ENCODE data around the gene ZNF385C. TPM values are rescaled to one million over a fixed set of nuclear protein-coding genes. Genes with fewer than 3 reads are reported as not detected.
"Not testable (repeated sequence)": the region's sequence is repeated elsewhere in the genome, so short reads cannot be mapped to it uniquely, and the experiment has no call there.

The ZNF385C gene
- total RNA-seq, 1 experiment from 2014 or later, result 3.7 TPM

GRCh38 chr17:42146911-42147607 lies 48.8 kb upstream of the ZNF385C start (continued):
- no peak for TF ChIP-seq CTCF (IDR thresholded peaks at IDR 0.05)
- TF ChIP-seq, protein P1, sequence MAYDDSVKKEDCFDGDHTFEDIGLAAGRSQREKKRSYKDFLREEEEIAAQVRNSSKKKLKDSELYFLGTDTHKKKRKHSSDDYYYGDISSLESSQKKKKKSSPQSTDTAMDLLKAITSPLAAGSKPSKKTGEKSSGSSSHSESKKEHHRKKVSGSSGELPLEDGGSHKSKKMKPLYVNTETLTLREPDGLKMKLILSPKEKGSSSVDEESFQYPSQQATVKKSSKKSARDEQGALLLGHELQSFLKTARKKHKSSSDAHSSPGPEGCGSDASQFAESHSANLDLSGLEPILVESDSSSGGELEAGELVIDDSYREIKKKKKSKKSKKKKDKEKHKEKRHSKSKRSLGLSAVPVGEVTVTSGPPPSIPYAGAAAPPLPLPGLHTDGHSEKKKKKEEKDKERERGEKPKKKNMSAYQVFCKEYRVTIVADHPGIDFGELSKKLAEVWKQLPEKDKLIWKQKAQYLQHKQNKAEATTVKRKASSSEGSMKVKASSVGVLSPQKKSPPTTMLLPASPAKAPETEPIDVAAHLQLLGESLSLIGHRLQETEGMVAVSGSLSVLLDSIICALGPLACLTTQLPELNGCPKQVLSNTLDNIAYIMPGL (CRISPR knock-in tag; IDR thresholded peaks at IDR 0.05), result no peak

- ATAC-seq; H3K27me3 Mint-ChIP-seq (ENCODE audit: low read depth); DNase-seq (ENCODE audit: low spot score); H3K4me3 Mint-ChIP-seq; H3K9me3 Mint-ChIP-seq; H3K4me1 Mint-ChIP-seq; POLR2A ChIA-PET: not testable (repeated sequence)
- Mint-ChIP-seq H3K36me3 (peaks cover 16% of the 10 kb centered on the region), H3K27ac (peak overlapping the region; percentile 52; the same call in 1 of the 2 replicates)
- 0 out of 2 replicates have a peak, but pooled peaks have one; percentile 14 for TF ChIP-seq GABPB1 (CRISPR knock-in tag; IDR thresholded peaks at IDR 0.05)
- CTCF ChIA-PET, result interaction anchor here (1.0 to 1.6 kb wide), 4 partner anchors 20 to 79 kb away, joined by 3 to 5 read pairs (median 4); no protein-coding TSS in a partner anchor
Observed at GRCh38 chr17:42143138-42143537, 44.9 kb upstream of the ZNF385C start.

GRCh38 chr17:42142371-42142896 lies 44.2 kb upstream of the ZNF385C start:
- POLR2A ChIA-PET, result interaction anchor here (0.5 kb wide), 1 partner anchor 954 kb away, joined by 4 read pairs; no protein-coding TSS in a partner anchor

DNA sequence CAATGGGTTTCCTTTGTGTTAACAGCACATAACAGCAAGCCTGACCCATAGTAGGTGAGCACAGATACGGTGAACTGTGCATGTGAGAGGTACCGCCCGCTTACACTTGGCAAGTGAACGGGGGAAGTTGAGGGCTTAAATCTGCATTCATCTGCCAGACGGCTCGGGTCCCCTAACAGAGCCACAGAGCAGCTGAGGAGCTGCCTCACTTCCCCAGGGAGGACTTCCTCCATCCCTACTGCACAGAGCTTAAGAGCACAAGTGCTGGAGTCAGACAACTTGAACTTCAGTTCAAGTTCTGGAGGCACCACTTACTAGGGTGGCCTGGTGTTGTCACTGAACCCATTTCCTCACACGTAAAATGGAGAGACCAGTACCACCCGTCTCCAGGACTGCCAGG lies 43.1 kb upstream of the ZNF385C start:
- no peak for ATAC-seq

More at GRCh38 chr17:42142371-42142896, 44.2 kb upstream of the ZNF385C start:
- no peak for ATAC-seq
- Mint-ChIP-seq H3K27me3 (ENCODE audit: low read depth) (no peaks in the 10 kb centered on the region), H3K9me3 (no peaks in the 10 kb centered on the region), H3K36me3 (peaks cover 16% of the 10 kb centered on the region), H3K27ac (peak overlapping the region; percentile 52), H3K4me3 (no peak overlapping the region), H3K4me1 (peaks cover 6% of the 10 kb centered on the region; the same call in 1 of the 2 replicates)
- CTCF ChIA-PET, result interaction anchor here (1.0 to 1.6 kb wide), 4 partner anchors 21 to 80 kb away, joined by 3 to 5 read pairs (median 4); no protein-coding TSS in a partner anchor
- TF ChIP-seq, protein P1 (CRISPR knock-in tag; IDR thresholded peaks at IDR 0.05), result no peak
- no peak for TF ChIP-seq NFATC4 (CRISPR knock-in tag; IDR thresholded peaks at IDR 0.05)
- TF ChIP-seq JUN (CRISPR knock-in tag; IDR thresholded peaks at IDR 0.05), result no peak
- no peak for TF ChIP-seq IRF2 (CRISPR knock-in tag; IDR thresholded peaks at IDR 0.05; ENCODE audit: borderline replicate concordance, low read depth)
- TF ChIP-seq SP1 (CRISPR knock-in tag; conservative IDR thresholded peaks at IDR 0.05), result no peak
- TF ChIP-seq, protein P2, sequence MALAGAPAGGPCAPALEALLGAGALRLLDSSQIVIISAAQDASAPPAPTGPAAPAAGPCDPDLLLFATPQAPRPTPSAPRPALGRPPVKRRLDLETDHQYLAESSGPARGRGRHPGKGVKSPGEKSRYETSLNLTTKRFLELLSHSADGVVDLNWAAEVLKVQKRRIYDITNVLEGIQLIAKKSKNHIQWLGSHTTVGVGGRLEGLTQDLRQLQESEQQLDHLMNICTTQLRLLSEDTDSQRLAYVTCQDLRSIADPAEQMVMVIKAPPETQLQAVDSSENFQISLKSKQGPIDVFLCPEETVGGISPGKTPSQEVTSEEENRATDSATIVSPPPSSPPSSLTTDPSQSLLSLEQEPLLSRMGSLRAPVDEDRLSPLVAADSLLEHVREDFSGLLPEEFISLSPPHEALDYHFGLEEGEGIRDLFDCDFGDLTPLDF (CRISPR knock-in tag; IDR thresholded peaks at IDR 0.05), result no peak
- TF ChIP-seq MXD4 (CRISPR knock-in tag; IDR thresholded peaks at IDR 0.05; ENCODE audit: borderline replicate concordance), result no peak
- TF ChIP-seq EMX1 (CRISPR knock-in tag; IDR thresholded peaks at IDR 0.05), result no peak
- no peak for DNase-seq (ENCODE audit: low spot score)

More for the DNA sequence above, 43.1 kb upstream of the ZNF385C start:
- POLR2A ChIA-PET, result no interaction called here
- Mint-ChIP-seq H3K4me1 (peaks cover 12% of the 10 kb centered on the region), H3K4me3 (no peak overlapping the region), H3K27ac (peak overlapping the region; percentile 45; the same call in 1 of the 2 replicates), H3K36me3 (peaks cover 16% of the 10 kb centered on the region), H3K9me3 (no peaks in the 10 kb centered on the region), H3K27me3 (ENCODE audit: low read depth) (no peaks in the 10 kb centered on the region)
- no peak for DNase-seq (ENCODE audit: low spot score)
- TF ChIP-seq, protein P3, sequence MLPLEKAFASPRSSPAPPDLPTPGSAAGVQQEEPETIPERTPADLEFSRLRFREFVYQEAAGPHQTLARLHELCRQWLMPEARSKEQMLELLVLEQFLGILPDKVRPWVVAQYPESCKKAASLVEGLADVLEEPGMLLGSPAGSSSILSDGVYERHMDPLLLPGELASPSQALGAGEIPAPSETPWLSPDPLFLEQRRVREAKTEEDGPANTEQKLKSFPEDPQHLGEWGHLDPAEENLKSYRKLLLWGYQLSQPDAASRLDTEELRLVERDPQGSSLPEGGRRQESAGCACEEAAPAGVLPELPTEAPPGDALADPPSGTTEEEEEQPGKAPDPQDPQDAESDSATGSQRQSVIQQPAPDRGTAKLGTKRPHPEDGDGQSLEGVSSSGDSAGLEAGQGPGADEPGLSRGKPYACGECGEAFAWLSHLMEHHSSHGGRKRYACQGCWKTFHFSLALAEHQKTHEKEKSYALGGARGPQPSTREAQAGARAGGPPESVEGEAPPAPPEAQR (CRISPR knock-in tag; IDR thresholded peaks at IDR 0.05), result no peak
- TF ChIP-seq ZNF263 (CRISPR knock-in tag; IDR thresholded peaks at IDR 0.05; ENCODE audit: low read depth), result no peak
- TF ChIP-seq, protein P4, sequence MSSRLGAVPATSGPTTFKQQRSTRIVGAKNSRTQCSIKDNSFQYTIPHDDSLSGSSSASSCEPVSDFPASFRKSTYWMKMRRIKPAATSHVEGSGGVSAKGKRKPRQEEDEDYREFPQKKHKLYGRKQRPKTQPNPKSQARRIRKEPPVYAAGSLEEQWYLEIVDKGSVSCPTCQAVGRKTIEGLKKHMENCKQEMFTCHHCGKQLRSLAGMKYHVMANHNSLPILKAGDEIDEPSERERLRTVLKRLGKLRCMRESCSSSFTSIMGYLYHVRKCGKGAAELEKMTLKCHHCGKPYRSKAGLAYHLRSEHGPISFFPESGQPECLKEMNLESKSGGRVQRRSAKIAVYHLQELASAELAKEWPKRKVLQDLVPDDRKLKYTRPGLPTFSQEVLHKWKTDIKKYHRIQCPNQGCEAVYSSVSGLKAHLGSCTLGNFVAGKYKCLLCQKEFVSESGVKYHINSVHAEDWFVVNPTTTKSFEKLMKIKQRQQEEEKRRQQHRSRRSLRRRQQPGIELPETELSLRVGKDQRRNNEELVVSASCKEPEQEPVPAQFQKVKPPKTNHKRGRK (CRISPR knock-in tag; IDR thresholded peaks at IDR 0.05; ENCODE audit: borderline replicate concordance), result no peak
- TF ChIP-seq, protein P5, sequence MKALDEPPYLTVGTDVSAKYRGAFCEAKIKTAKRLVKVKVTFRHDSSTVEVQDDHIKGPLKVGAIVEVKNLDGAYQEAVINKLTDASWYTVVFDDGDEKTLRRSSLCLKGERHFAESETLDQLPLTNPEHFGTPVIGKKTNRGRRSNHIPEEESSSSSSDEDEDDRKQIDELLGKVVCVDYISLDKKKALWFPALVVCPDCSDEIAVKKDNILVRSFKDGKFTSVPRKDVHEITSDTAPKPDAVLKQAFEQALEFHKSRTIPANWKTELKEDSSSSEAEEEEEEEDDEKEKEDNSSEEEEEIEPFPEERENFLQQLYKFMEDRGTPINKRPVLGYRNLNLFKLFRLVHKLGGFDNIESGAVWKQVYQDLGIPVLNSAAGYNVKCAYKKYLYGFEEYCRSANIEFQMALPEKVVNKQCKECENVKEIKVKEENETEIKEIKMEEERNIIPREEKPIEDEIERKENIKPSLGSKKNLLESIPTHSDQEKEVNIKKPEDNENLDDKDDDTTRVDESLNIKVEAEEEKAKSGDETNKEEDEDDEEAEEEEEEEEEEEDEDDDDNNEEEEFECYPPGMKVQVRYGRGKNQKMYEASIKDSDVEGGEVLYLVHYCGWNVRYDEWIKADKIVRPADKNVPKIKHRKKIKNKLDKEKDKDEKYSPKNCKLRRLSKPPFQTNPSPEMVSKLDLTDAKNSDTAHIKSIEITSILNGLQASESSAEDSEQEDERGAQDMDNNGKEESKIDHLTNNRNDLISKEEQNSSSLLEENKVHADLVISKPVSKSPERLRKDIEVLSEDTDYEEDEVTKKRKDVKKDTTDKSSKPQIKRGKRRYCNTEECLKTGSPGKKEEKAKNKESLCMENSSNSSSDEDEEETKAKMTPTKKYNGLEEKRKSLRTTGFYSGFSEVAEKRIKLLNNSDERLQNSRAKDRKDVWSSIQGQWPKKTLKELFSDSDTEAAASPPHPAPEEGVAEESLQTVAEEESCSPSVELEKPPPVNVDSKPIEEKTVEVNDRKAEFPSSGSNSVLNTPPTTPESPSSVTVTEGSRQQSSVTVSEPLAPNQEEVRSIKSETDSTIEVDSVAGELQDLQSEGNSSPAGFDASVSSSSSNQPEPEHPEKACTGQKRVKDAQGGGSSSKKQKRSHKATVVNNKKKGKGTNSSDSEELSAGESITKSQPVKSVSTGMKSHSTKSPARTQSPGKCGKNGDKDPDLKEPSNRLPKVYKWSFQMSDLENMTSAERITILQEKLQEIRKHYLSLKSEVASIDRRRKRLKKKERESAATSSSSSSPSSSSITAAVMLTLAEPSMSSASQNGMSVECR (CRISPR knock-in tag; IDR thresholded peaks at IDR 0.05; ENCODE audit: borderline replicate concordance), result no peak
- CTCF ChIA-PET, result no interaction called here
